A549 (cell line): ENCODE results near the gene BABAM2. TPM values are rescaled to one million over a fixed set of nuclear protein-coding genes. Genes with fewer than 3 reads are reported as not detected.
A peak's percentile ranks its signal among the peaks of the same experiment; 100 is the strongest.

Experiments used
- ATAC-seq, 2 experiments: fragments of 200-7000 bp in 1 of 2; fragments of >200 bp in 1 of 2; cut with Nextera tagmentation in 1 of 2; cut with Tn5 transposase in 1 of 2; 3 replicates each; pipeline versions ENCODE4 v1.8.0 to v1.9.1; 2018 to 2020; ENCODE audit warnings: mild to moderate bottlenecking in 1 of 2, moderate library complexity in 1 of 2
- CTCF ChIA-PET: fragments of 300-600 bp; sonication (Branson Sonifier 250); formaldehyde crosslinking; extraction: SDS; loops from one replicate; lab custom pipeline; 2021; ENCODE audit warnings: antibody characterized with exemption, inconsistent platforms; lab: Yijun Ruan, JAX
- POLR2A ChIA-PET: fragments of 350-600 bp; formaldehyde crosslinking; extraction: SDS; loops from one replicate; lab custom pipeline; 2021; ENCODE audit warnings: antibody characterized with exemption, inconsistent platforms; lab: Yijun Ruan, JAX
- DNase-seq, 2 experiments: peaks; one replicate each; pipeline versions ENCODE4 v3.0.0 to v3.0.0-alpha.2; 2011 to 2016; ENCODE audit warnings: low read depth in 1 of 2, low spot score in 1 of 2
- FAIRE-seq: peaks from 2 replicates; lab custom pipeline; 2011; peaks lifted over from hg19 to GRCh38; lab: Jason Lieb, UNC
- H3K27ac ChIP-seq, 2 experiments: fragments of >200 bp; sonication (Bioruptor Twin); formaldehyde crosslinking; 3 replicates each; pipeline ENCODE4 v1.5.1; 2016 to 2017
- H3K4me1 ChIP-seq: fragments of >200 bp; sonication (Bioruptor Twin); formaldehyde crosslinking; 3 replicates; pipeline ENCODE4 v1.6.1; 2016
- H3K4me2 ChIP-seq: fragments of >200 bp; sonication (Bioruptor Twin); formaldehyde crosslinking; 3 replicates; pipeline ENCODE4 v1.6.1; 2016
- H3K4me3 ChIP-seq: fragments of >200 bp; sonication (Bioruptor Twin); formaldehyde crosslinking; 3 replicates; pipeline ENCODE4 v1.5.1; 2016
- H3K9me3 ChIP-seq: fragments of >200 bp; sonication (Bioruptor Twin); formaldehyde crosslinking; 3 replicates; pipeline ENCODE4 v1.6.1; 2016
- BCL3 ChIP-seq: fragments of >200 bp; sonication (Bioruptor Twin); formaldehyde crosslinking; IDR thresholded peaks from 3 replicates; pipeline ENCODE4 v1.6.1; 2016
- BHLHE40 ChIP-seq: IDR thresholded peaks from 2 replicates; pipeline ENCODE4 v1.6.1; 2012; ENCODE audit warnings: low read depth, low read length, inconsistent platforms
- CHD2 ChIP-seq: fragments of 150-350 bp; IDR thresholded peaks from 2 replicates; pipeline ENCODE4 v1.6.1; 2014; ENCODE audit warnings: low read length; ENCODE audit not compliant: partially characterized antibody
- CTCF ChIP-seq: fragments of >200 bp; sonication (Bioruptor Twin); formaldehyde crosslinking; IDR thresholded peaks from 3 replicates; pipeline ENCODE4 v1.5.1; 2016
- EHMT2 ChIP-seq: fragments of 200-600 bp; sonication (generic); IDR thresholded peaks from 2 replicates; pipeline ENCODE4 v1.6.1; 2016; ENCODE audit warnings: antibody characterized with exemption, low read depth, mild to moderate bottlenecking, moderate library complexity
- FOXS1 ChIP-seq: fragments of 250-450 bp; sonication (Bioruptor Pico); IDR thresholded peaks from 2 replicates; pipeline ENCODE4 v1.5.0; 2020; ENCODE audit warnings: mild to moderate bottlenecking, moderate library complexity
- GATA3 ChIP-seq: IDR thresholded peaks from 2 replicates; pipeline ENCODE4 v1.6.1; 2012; ENCODE audit warnings: borderline replicate concordance
- HOXA7 ChIP-seq: fragments of 250-450 bp; sonication (Bioruptor Pico); IDR thresholded peaks from 2 replicates; pipeline ENCODE4 v1.5.0; 2020; ENCODE audit warnings: mild to moderate bottlenecking, moderate library complexity
- KDM1A ChIP-seq: fragments of 200-600 bp; sonication (generic); IDR thresholded peaks from 2 replicates; pipeline ENCODE4 v1.6.1; 2016; ENCODE audit warnings: low read depth, mild to moderate bottlenecking
- MAFK ChIP-seq: fragments of 450-650 bp; IDR thresholded peaks from 2 replicates; pipeline ENCODE4 v1.6.1; 2014; ENCODE audit not compliant: partially characterized antibody
- MAZ ChIP-seq: fragments of 150-350 bp; IDR thresholded peaks from 2 replicates; pipeline ENCODE4 v1.6.1; 2014; ENCODE audit warnings: antibody characterized with exemption, low read depth, low read length, borderline replicate concordance
- MYC ChIP-seq: IDR thresholded peaks from 2 replicates; pipeline ENCODE4 v1.6.1; 2012; ENCODE audit warnings: mild to moderate bottlenecking, inconsistent platforms, low read length, improper control_type of control experiment, borderline replicate concordance
- PHF8 ChIP-seq: fragments of 200-600 bp; sonication (generic); IDR thresholded peaks from 2 replicates; pipeline ENCODE4 v1.6.1; 2016; ENCODE audit warnings: low read depth, mild to moderate bottlenecking, antibody characterized with exemption, moderate library complexity, borderline replicate concordance
- POLR2A ChIP-seq: IDR thresholded peaks from 2 replicates; pipeline ENCODE4 v1.6.1; 2012; ENCODE audit warnings: mild to moderate bottlenecking, low read length
- POLR2AphosphoS2 ChIP-seq: conservative IDR thresholded peaks from 2 replicates; pipeline ENCODE4 v1.6.1; 2012; ENCODE audit warnings: low read length, improper control_type of control experiment, inconsistent platforms
- RARB ChIP-seq: fragments of 250-450 bp; sonication (Bioruptor Pico); IDR thresholded peaks from 2 replicates; pipeline ENCODE4 v1.8.0; 2021; ENCODE audit warnings: mild to moderate bottlenecking, moderate library complexity
- RCOR1 ChIP-seq: fragments of 150-350 bp; IDR thresholded peaks from 2 replicates; pipeline ENCODE4 v1.6.1; 2014; ENCODE audit warnings: antibody characterized with exemption, low read length, low read depth
- RFX5 ChIP-seq: fragments of 450-650 bp; IDR thresholded peaks from 2 replicates; pipeline ENCODE4 v1.7.1; 2014; ENCODE audit warnings: antibody characterized with exemption, mild to moderate bottlenecking, moderate library complexity
- RNF2 ChIP-seq: fragments of 200-600 bp; sonication (generic); IDR thresholded peaks from 2 replicates; pipeline ENCODE4 v1.6.1; 2016; ENCODE audit warnings: low read depth, mild to moderate bottlenecking, antibody characterized with exemption, moderate library complexity, borderline replicate concordance
- TFCP2L1 ChIP-seq: fragments of 250-450 bp; sonication (Bioruptor Pico); IDR thresholded peaks from 2 replicates; pipeline ENCODE4 v1.5.0; 2021; ENCODE audit warnings: mild to moderate bottlenecking
- ZFP36 ChIP-seq: fragments of 450-650 bp; IDR thresholded peaks from 2 replicates; pipeline ENCODE4 v1.6.1; 2014; ENCODE audit warnings: borderline replicate concordance; ENCODE audit not compliant: partially characterized antibody
- ZSCAN20 ChIP-seq: fragments of 250-450 bp; sonication (Bioruptor Pico); IDR thresholded peaks from 2 replicates; pipeline ENCODE4 v1.8.0; 2022; ENCODE audit warnings: mild to moderate bottlenecking, moderate library complexity
- WGBS: methylation state at CpG from one replicate; pipeline ENCODE4 v1.1.6; 2017; ENCODE audit errors: missing lambda C conversion rate; 5-methylcytosine and 5-hydroxymethylcytosine counted together
- polyA plus RNA-seq, 4 experiments: library from polyadenylated mRNA; depleted of rRNA in 3 of 4; stranded (reverse); fragments of >200 nt; fragmentation: RNase III in 1 of 4; extraction: RNeasy Plus Mini Kit Qiagen cat#74134 plus additional on column Dnase treatment in 1 of 4; gene quantifications; 2 replicates in 3 of 4; 3 replicates in 1 of 4; pipeline ENCODE4 v1.2.3, GENCODE V29; 2011 to 2017
- TF ChIP-seq, protein P1 (sequence below): fragments of 250-450 bp; sonication (Bioruptor Pico); IDR thresholded peaks from 2 replicates; pipeline ENCODE4 v1.5.0; 2021; ENCODE audit warnings: mild to moderate bottlenecking, moderate library complexity, borderline replicate concordance
- TF ChIP-seq, protein P2 (sequence below): fragments of 250-450 bp; sonication (Bioruptor Pico); IDR thresholded peaks from 2 replicates; pipeline ENCODE4 v1.5.0; 2020; ENCODE audit warnings: low read depth, mild to moderate bottlenecking, moderate library complexity
- TF ChIP-seq, protein P3 (sequence below): fragments of >200 bp; sonication (Bioruptor Twin); formaldehyde crosslinking; IDR thresholded peaks from 2 replicates; pipeline ENCODE4 v1.6.1; 2016

The BABAM2 gene
- polyA plus RNA-seq, 2 of the 4 experiments (the other 2 are of a cell fraction) = 53.7 to 78.4 TPM

DNA sequence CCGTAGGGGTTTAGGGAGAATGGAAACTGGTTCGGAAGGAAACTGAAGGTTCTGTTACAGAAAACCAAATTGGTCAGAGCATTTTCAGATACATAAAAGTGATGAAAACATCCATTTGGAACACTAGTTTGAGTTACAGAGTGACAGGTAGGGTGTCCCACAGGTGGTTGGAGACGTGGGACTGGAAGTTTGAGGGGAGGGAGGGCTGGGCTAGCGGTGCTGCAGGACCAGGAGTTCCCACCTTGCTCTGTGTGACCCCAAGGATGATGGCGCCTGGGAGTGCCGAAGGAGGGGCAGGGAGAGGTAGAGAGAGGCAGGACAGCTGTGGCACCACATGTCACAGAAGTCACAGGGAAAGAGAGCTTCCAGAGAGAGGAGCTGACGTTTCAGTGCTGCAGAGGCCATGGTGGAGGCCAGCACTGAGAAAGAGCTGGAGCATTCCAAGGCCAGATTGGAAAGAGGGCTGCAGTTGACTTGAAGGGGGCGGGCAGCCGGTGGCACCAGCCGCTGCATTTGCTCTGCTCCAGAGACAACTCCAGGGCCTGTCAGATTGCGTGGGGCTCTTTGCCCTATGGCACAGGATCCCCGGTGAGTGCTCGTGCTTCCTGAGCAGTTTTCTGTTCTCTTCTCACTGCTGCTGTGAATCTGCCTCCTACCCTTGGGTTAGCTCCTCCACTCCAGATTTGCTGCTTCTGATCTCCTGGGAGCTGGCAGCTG is 445.9 kb downstream of the BABAM2 start:
- peak overlapping the region in 1 of 2 experiments; percentile 44; a peak in 2 of 6 replicates for H3K27ac ChIP-seq
- 83% methylated on average over 13 of the region's 13 CpGs for WGBS
- H3K9me3 ChIP-seq = no peaks in the 10 kb centered on the region
- TF ChIP-seq RCOR1 (no peak), MAZ (no peak), FOXS1 (no peak), KDM1A (no peak), POLR2A (no peak), RARB (CRISPR knock-in tag) (no peak), CTCF (no peak), BCL3 (no peak), BHLHE40 (no peak), TFCP2L1 (no peak), ZSCAN20 (CRISPR knock-in tag) (no peak), RNF2 (no peak), CHD2 (no peak)
- TF ChIP-seq, protein P1, sequence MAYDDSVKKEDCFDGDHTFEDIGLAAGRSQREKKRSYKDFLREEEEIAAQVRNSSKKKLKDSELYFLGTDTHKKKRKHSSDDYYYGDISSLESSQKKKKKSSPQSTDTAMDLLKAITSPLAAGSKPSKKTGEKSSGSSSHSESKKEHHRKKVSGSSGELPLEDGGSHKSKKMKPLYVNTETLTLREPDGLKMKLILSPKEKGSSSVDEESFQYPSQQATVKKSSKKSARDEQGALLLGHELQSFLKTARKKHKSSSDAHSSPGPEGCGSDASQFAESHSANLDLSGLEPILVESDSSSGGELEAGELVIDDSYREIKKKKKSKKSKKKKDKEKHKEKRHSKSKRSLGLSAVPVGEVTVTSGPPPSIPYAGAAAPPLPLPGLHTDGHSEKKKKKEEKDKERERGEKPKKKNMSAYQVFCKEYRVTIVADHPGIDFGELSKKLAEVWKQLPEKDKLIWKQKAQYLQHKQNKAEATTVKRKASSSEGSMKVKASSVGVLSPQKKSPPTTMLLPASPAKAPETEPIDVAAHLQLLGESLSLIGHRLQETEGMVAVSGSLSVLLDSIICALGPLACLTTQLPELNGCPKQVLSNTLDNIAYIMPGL = no peak
- peaks cover 12% of the 10 kb centered on the region for H3K4me1 ChIP-seq
- DNase-seq = no peak
- no peak for FAIRE-seq
- POLR2A ChIA-PET = no interaction called here
- ATAC-seq = no peak
- no peak overlapping the region for H3K4me2 ChIP-seq
- no peak overlapping the region for H3K4me3 ChIP-seq
- CTCF ChIA-PET = interaction anchor here (2.0 kb wide), 1 partner anchor 613 kb away, joined by 5 read pairs; no protein-coding TSS in a partner anchor

DNA sequence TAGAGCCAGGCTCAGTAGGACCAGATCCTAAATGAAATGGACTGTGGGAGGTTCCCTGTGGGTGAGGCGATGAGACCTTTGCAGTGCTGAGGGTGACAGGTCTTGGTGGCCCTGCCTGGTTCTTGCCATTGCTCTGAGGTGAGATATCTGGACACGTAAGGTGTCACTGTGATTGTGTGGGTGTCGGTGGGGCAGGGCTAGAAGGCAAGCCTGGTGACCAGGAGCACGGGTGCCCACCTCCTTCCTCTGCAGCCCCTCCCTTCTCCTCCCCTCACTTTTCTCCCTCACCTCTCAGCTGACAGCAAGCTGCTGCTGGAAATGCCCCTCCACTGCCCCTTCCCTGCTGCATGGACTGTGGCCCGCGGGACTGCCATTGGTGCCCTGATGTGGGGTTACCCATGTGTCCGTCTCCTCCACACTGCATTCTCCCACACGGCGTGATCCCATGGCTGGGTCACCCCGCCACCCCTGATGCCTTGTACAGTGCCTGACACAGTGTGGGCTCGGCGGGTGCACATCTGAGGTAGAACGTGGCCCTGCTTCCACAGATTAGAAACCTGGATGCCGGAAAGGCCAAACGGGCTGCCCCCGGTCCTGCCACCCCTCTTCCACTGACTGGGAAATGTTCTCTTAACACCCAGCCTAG is 446.6 kb downstream of the BABAM2 start:
- H3K9me3 ChIP-seq = no peaks in the 10 kb centered on the region
- no peak for FAIRE-seq
- peak overlapping the region in 1 of 2 experiments; percentile 44; a peak in 2 of 6 replicates for H3K27ac ChIP-seq
- ATAC-seq = no peak
- POLR2A ChIA-PET = no interaction called here
- H3K4me3 ChIP-seq = no peak overlapping the region
- H3K4me2 ChIP-seq = no peak overlapping the region
- H3K4me1 ChIP-seq = peaks cover 18% of the 10 kb centered on the region
- WGBS = 90% methylated on average over 16 of the region's 16 CpGs
- CTCF ChIA-PET = interaction anchor here (0.6 to 2.0 kb wide), 2 partner anchors 32 to 614 kb away, joined by 3 to 5 read pairs; no protein-coding TSS in a partner anchor
- no peak for DNase-seq
- TF ChIP-seq RFX5 (no peak), MYC (no peak), PHF8 (no peak), RCOR1 (no peak), POLR2AphosphoS2 (no peak), HOXA7 (CRISPR knock-in tag) (no peak), MAFK (no peak), BCL3 (no peak), ZFP36 (no peak), EHMT2 (no peak), GATA3 (no peak), CTCF (no peak)
- TF ChIP-seq, protein P2, sequence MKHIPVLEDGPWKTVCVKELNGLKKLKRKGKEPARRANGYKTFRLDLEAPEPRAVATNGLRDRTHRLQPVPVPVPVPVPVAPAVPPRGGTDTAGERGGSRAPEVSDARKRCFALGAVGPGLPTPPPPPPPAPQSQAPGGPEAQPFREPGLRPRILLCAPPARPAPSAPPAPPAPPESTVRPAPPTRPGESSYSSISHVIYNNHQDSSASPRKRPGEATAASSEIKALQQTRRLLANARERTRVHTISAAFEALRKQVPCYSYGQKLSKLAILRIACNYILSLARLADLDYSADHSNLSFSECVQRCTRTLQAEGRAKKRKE (CRISPR knock-in tag) = no peak
- TF ChIP-seq, protein P3, sequence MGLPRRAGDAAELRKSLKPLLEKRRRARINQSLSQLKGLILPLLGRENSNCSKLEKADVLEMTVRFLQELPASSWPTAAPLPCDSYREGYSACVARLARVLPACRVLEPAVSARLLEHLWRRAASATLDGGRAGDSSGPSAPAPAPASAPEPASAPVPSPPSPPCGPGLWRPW = no peak
